ENCODE measurements around the gene HPS4.

DNA sequence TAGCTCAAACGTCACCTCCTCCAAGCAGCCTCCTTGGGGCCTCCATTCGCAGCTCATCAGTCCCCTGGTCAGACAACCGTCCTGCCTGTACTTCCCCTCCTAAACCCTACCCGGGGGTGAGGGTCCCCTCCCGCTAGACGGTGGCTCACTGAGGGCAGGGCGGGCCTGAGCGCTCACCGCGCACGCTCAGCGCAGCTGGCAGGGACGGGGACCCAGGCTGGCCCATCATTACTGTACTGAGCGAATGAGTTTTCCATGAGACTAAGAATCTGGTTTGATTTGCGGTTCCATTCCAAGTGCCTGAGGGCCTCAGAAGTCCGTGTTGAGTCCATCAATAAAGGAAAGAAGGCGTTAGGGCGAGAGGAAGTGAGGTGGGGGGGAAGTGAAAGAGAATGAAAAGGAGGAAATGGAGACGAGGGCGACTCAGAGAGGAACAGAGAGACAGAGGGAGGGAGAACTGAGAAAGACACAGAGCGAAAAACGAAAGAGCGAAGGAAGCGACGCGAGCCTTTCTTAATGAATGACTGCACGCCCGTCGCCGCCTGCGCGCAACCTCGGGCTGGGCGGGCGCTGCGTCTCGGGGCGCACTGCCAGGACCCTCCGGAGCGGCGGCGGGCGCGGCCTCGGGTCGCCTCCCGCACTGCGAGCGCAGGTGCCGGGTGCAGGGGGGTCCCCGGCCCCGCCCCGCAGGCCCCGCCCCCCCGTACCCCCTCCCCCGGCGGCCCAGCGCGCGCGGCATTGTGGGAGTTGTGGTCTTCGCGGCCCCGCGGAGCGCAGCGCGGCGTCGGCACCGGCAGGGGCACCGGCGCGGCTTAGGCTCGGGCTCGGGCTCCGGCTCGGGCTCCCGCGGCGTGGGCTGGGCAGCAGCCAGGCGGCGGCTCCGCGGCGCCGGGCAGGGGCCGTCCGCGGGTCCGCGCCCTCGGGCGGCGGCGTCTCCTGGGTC, 54.8 kb downstream of the HPS4 start, which contains the start of gene ASPHD2:
- TF ChIP-seq, protein P1, sequence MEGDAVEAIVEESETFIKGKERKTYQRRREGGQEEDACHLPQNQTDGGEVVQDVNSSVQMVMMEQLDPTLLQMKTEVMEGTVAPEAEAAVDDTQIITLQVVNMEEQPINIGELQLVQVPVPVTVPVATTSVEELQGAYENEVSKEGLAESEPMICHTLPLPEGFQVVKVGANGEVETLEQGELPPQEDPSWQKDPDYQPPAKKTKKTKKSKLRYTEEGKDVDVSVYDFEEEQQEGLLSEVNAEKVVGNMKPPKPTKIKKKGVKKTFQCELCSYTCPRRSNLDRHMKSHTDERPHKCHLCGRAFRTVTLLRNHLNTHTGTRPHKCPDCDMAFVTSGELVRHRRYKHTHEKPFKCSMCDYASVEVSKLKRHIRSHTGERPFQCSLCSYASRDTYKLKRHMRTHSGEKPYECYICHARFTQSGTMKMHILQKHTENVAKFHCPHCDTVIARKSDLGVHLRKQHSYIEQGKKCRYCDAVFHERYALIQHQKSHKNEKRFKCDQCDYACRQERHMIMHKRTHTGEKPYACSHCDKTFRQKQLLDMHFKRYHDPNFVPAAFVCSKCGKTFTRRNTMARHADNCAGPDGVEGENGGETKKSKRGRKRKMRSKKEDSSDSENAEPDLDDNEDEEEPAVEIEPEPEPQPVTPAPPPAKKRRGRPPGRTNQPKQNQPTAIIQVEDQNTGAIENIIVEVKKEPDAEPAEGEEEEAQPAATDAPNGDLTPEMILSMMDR (IDR thresholded peaks at IDR 0.05), result no peak
- TF ChIP-seq POLR2A (IDR thresholded peaks at IDR 0.05), result no peak
